ENCODE measurements around the gene ACSM6. TPM values are rescaled to one million over a fixed set of nuclear protein-coding genes. Genes with fewer than 3 reads are reported as not detected.

Gene ACSM6
- total and polyA plus RNA-seq, 2 donors (not counting 3 experiments of a cell fraction or from before 2014, with no cell fraction given): not detected

DNA sequence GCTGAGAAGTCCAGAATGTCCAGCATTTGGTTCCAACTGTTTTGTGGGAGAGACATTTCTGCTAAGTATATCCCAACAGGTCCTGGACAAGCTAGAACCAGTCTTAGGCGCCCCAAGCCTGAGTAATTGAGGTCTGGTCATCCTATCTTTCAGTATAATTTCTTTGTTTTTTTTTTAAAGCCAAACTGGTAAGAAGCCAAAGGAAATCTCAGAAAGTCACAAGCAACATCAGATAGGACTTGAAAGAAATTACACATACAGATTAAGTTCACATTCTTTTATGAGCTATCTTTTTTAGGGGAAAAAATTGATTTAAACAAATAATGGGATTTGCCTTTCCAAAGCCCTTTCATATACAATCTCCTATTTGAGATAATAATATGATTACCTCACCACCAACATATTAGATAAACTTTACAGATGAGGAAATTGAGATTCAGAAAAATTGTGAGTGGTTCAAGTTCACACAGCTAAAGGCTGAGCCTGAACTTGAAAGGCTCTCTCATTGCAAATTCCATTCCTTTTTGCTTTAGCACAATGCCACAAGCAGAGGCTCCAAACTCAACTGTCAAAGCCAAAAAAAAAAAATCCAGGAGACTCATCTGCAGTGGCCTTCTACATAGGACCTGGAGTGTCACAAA is 81.8 kb downstream of the ACSM6 start:
- H3K79me2 ChIP-seq (ENCODE audit: control insufficient read depth, insufficient read depth, low read length): peaks cover 55% of the 10 kb centered on the region
- H3K27ac ChIP-seq (ENCODE audit: insufficient read depth, low read depth, low read length): no peak overlapping the region
- FAIRE-seq (no peak), DNase-seq (ENCODE audit: low read depth, low spot score) (peak; percentile 50)
- intact Hi-C loops (cut with micrococcal nuclease) (no loop called here), dilution Hi-C loops (cut with MboI; ENCODE audit: extremely low pct_ligation_motif_present, low sequenced_read_pairs) (no loop called here)
- H3K9me1 ChIP-seq (replicated peaks; ENCODE audit: control insufficient read depth, extremely low read depth, insufficient read depth, low read length): no peaks in the 10 kb centered on the region
- peaks cover 20% of the 10 kb centered on the region for H3K4me1 ChIP-seq (ENCODE audit: control insufficient read depth, extremely low read depth, insufficient read depth, low read length)
- no TSS peak for BruUV-seq (replicated peaks)
- H3K4me2 ChIP-seq (ENCODE audit: insufficient read depth, low read length): no peak overlapping the region
- no peak overlapping the region for H2AFZ ChIP-seq (ENCODE audit: low read depth, low read length)
- ChIA-PET CTCF (interaction anchor here (1.2 to 3.1 kb wide), 3 partner anchors 12 to 78 kb away, joined by 4 to 13 read pairs (median 6); no protein-coding TSS in a partner anchor), POLR2A (no interaction called here)
- H3K9me3 ChIP-seq (replicated peaks; ENCODE audit: control insufficient read depth, insufficient read depth, low read length): no peaks in the 10 kb centered on the region
- no peak for TF ChIP-seq MYC (IDR thresholded peaks at IDR 0.05; ENCODE audit: low read depth, low read length)
- no peak for TF ChIP-seq GATA2 (IDR thresholded peaks at IDR 0.05; ENCODE audit: insufficient read depth, insufficient read length, low read depth, low read length)
- TF ChIP-seq JUN (IDR thresholded peaks at IDR 0.05; ENCODE audit: borderline replicate concordance, insufficient read depth, insufficient read length, low read depth): no peak
- no peak for TF ChIP-seq FOS (IDR thresholded peaks at IDR 0.05; ENCODE audit: borderline replicate concordance, insufficient read depth, low read length)
- TF ChIP-seq, protein P1, sequence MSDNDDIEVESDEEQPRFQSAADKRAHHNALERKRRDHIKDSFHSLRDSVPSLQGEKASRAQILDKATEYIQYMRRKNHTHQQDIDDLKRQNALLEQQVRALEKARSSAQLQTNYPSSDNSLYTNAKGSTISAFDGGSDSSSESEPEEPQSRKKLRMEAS (IDR thresholded peaks at IDR 0.05; ENCODE audit: insufficient read depth, insufficient read length): no peak
- no peak overlapping the region for H3K9ac ChIP-seq (replicated peaks; ENCODE audit: extremely low read depth, insufficient read depth, low read length)
- H3K4me3 ChIP-seq (replicated peaks in 1 of 3; ENCODE audit: insufficient read depth in 1 of 3, low read depth in 1 of 3, low read length in 3 of 3): no peak overlapping the region
- H4K20me1 ChIP-seq (replicated peaks; ENCODE audit: control insufficient read depth, extremely low read depth, insufficient read depth, low read length): no peaks in the 10 kb centered on the region
- no peaks in the 10 kb centered on the region for H3K36me3 ChIP-seq (ENCODE audit: control insufficient read depth in 2 of 2, extremely low read depth in 1 of 2, insufficient read depth in 2 of 2, low read length in 2 of 2)
- H3K27me3 ChIP-seq (ENCODE audit: control insufficient read depth in 2 of 2, insufficient read depth in 2 of 2, low read length in 2 of 2): no peaks in the 10 kb centered on the region

Measured in endothelial cell of umbilical vein (primary cell).